Measurements from ENCODE around the gene TTC28. TPM values are rescaled to one million over a fixed set of nuclear protein-coding genes. Genes with fewer than 3 reads are reported as not detected.
"Not testable (repeated sequence)": the region's sequence is repeated elsewhere in the genome, so short reads cannot be mapped to it uniquely, and the experiment has no call there.

The TTC28 gene
- total and polyA plus RNA-seq, 7 donors = 1.2 to 12.1 (median 3.5) TPM

- Histone ChIP-seq H3K27ac (no peak overlapping the region), H3K27me3 (ENCODE audit: insufficient read depth in 3 of 3, low read length in 2 of 3) (no peaks in the 10 kb centered on the region), H3K9me3 (no peaks in the 10 kb centered on the region), H3K4me1 (no peaks in the 10 kb centered on the region), H3K36me3 (ENCODE audit: insufficient read depth in 1 of 2, low read depth in 1 of 2) (no peaks in the 10 kb centered on the region), H3K4me3 (no peak overlapping the region)
- TF ChIP-seq CTCF (IDR thresholded peaks at IDR 0.05) = no peak
- WGBS, 3 donors = 92 to 100% (median 94%) methylated on average over 1 of the region's 1 CpG
- intact Hi-C loops (cut with DNase I) = no loop called here
- ATAC-seq (no peak), DNase-seq (no peak)
Measured at GRCh38 chr22:28628766-28629165, 50.9 kb downstream of the TTC28 start.

GRCh38 chr22:28627791-28628190, 51.8 kb downstream of the TTC28 start:
- ATAC-seq (no peak), DNase-seq (no peak)
- Histone ChIP-seq H3K4me3 (no peak overlapping the region), H3K9me3 (no peaks in the 10 kb centered on the region), H3K27ac (no peak overlapping the region), H3K27me3 (ENCODE audit: insufficient read depth in 3 of 3, low read length in 2 of 3) (no peaks in the 10 kb centered on the region), H3K4me1 (no peaks in the 10 kb centered on the region), H3K36me3 (ENCODE audit: insufficient read depth in 1 of 2, low read depth in 1 of 2) (no peaks in the 10 kb centered on the region)
- no peak for TF ChIP-seq CTCF (IDR thresholded peaks at IDR 0.05)
- intact Hi-C loops (cut with DNase I) = no loop called here

GRCh38 chr22:28620244-28620922, 59.3 kb downstream of the TTC28 start:
- Histone ChIP-seq H3K27ac (no peak overlapping the region), H3K27me3 (ENCODE audit: insufficient read depth in 3 of 3, low read length in 2 of 3) (no peaks in the 10 kb centered on the region), H3K36me3 (ENCODE audit: insufficient read depth in 1 of 2, low read depth in 1 of 2) (no peaks in the 10 kb centered on the region), H3K4me1 (no peaks in the 10 kb centered on the region), H3K4me3 (no peak overlapping the region), H3K9me3 (no peaks in the 10 kb centered on the region)
- DNase-seq (no peak), ATAC-seq (no peak)
- intact Hi-C loops (cut with DNase I) = no loop called here
- 50 to 68% (median 55%) methylated on average over 5 of the region's 5 CpGs for WGBS, 3 donors
- TF ChIP-seq CTCF (IDR thresholded peaks at IDR 0.05) = no peak

GRCh38 chr22:28619236-28619635, 60.4 kb downstream of the TTC28 start:
- Histone ChIP-seq H3K4me1 (no peaks in the 10 kb centered on the region), H3K27me3 (ENCODE audit: insufficient read depth in 3 of 3, low read length in 2 of 3) (no peaks in the 10 kb centered on the region), H3K27ac (no peak overlapping the region), H3K9me3 (no peaks in the 10 kb centered on the region), H3K4me3 (no peak overlapping the region), H3K36me3 (ENCODE audit: insufficient read depth in 1 of 2, low read depth in 1 of 2) (no peaks in the 10 kb centered on the region)
- intact Hi-C loops (cut with DNase I) = no loop called here
- ATAC-seq = no peak
- WGBS, 3 donors = 84 to 96% (median 94%) methylated on average over 2 of the region's 2 CpGs
- no peak for TF ChIP-seq CTCF (IDR thresholded peaks at IDR 0.05)
- DNase-seq = no peak

GRCh38 chr22:28615423-28615822, 64.2 kb downstream of the TTC28 start:
- 87 to 91% (median 91%) methylated on average over 4 of the region's 4 CpGs for WGBS, 3 donors
- not testable (repeated sequence) for H3K36me3 ChIP-seq (ENCODE audit: insufficient read depth in 1 of 2, low read depth in 1 of 2); H3K4me1 ChIP-seq

More at GRCh38 chr22:28615423-28615822, 64.2 kb downstream of the TTC28 start:
- H3K27me3 ChIP-seq (ENCODE audit: insufficient read depth in 3 of 3, low read length in 2 of 3); H3K9me3 ChIP-seq; intact Hi-C loops (cut with DNase I); DNase-seq; H3K27ac ChIP-seq; ATAC-seq; H3K4me3 ChIP-seq: not testable (repeated sequence)

All from psoas muscle (tissue), 8 donors.